Measurements from ENCODE around the gene CACHD1. TPM values are rescaled to one million over a fixed set of nuclear protein-coding genes. Genes with fewer than 3 reads are reported as not detected.

The CACHD1 gene
- total RNA-seq, 1 experiment from 2014 or later = 16.6 TPM

DNA sequence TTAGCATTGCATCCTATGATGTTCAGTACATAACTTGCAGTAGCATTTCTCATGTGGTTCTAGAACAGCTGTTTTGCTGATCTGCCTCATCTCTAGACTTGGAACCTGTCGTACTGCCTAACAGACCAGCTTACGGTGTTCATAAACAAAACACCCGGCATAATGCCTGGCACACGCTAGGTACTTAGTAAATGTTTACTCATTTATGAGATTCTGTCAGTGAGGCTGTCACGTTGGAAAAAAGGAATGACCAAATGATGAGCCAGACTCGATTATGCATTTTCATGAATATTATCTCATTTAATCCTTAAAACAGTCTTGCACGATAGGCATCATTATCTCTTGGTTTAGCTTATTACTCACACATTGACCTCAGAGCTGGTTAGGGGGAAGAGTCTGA is 46.4 kb downstream of the CACHD1 start:
- no TSS peak for BruUV-seq (replicated peaks)
- DNase-seq = no peak
- Mint-ChIP-seq H3K27ac (ENCODE audit: unreplicated experiment) (no peak overlapping the region), H3K27me3 (ENCODE audit: insufficient read depth, unreplicated experiment) (no peaks in the 10 kb centered on the region), H3K4me1 (ENCODE audit: low read depth, unreplicated experiment) (peaks cover 8% of the 10 kb centered on the region), H3K4me3 (ENCODE audit: unreplicated experiment) (no peak overlapping the region), H3K9me3 (ENCODE audit: unreplicated experiment) (no peaks in the 10 kb centered on the region), H3K36me3 (ENCODE audit: insufficient read depth, unreplicated experiment) (no peaks in the 10 kb centered on the region)
- peaks cover 29% of the 10 kb centered on the region for H3K4me1 ChIP-seq
- H3K9me3 ChIP-seq = no peaks in the 10 kb centered on the region
- ChIA-PET CTCF (no interaction called here), POLR2A (no interaction called here)
- H3K4me3 ChIP-seq (ENCODE audit: low read depth, low read length) = no peak overlapping the region
- TF ChIP-seq, protein P1, sequence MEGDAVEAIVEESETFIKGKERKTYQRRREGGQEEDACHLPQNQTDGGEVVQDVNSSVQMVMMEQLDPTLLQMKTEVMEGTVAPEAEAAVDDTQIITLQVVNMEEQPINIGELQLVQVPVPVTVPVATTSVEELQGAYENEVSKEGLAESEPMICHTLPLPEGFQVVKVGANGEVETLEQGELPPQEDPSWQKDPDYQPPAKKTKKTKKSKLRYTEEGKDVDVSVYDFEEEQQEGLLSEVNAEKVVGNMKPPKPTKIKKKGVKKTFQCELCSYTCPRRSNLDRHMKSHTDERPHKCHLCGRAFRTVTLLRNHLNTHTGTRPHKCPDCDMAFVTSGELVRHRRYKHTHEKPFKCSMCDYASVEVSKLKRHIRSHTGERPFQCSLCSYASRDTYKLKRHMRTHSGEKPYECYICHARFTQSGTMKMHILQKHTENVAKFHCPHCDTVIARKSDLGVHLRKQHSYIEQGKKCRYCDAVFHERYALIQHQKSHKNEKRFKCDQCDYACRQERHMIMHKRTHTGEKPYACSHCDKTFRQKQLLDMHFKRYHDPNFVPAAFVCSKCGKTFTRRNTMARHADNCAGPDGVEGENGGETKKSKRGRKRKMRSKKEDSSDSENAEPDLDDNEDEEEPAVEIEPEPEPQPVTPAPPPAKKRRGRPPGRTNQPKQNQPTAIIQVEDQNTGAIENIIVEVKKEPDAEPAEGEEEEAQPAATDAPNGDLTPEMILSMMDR (IDR thresholded peaks at IDR 0.05; ENCODE audit: insufficient read depth in 1 of 2, low read depth in 1 of 2, low read length in 1 of 2, severe bottlenecking in 1 of 2, unreplicated experiment in 1 of 2) = no peak
- intact Hi-C loops (cut with micrococcal nuclease; ENCODE audit: unreplicated experiment) = no loop called here
- no peaks in the 10 kb centered on the region; the same call in 1 of the 2 replicates for H3K36me3 ChIP-seq (ENCODE audit: control insufficient read depth, insufficient read depth, low read length)
- no peaks in the 10 kb centered on the region for H3K27me3 ChIP-seq (replicated peaks; ENCODE audit: control insufficient read depth, insufficient read depth, low read length)

DNA sequence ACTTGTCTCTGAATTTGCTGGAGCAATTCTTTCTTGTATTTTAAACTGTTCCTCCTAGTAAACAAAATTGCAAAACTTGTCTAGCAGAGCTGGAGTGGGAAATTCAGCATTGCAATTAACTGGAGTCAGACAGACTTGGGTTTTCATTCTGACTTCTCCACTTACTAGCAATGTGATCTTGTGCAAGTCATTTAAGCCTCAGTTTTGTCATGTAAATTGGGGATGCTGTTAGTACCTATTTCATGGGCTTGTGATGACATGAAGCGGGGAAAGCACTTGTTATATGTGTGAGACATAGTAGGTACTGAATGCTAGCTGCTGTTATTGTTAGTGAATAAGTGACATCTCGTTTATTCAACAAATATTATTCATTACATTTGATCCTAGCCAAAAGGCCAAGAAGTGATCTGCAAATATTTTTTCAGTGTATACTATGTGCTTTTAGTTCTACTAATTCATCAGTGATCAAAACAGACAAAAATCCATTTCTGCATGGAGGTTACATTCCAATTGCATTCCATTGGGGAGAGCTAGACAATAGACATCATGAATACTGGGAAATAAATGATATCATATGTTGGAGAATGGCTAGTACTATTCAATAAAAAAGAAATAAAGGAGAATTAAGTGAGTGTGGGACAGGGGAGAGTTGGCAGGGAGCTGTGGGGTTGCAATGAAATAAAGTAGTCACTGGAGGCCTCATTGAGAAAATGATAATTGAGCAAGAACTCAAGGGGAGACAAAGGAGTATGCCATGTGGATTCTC is 47.1 kb downstream of the CACHD1 start:
- no peaks in the 10 kb centered on the region for H3K27me3 Mint-ChIP-seq (ENCODE audit: insufficient read depth, unreplicated experiment)
- peaks cover 8% of the 10 kb centered on the region for H3K4me1 Mint-ChIP-seq (ENCODE audit: low read depth, unreplicated experiment)
- peaks cover 29% of the 10 kb centered on the region for H3K4me1 ChIP-seq
- no peaks in the 10 kb centered on the region for H3K27me3 ChIP-seq (replicated peaks; ENCODE audit: control insufficient read depth, insufficient read depth, low read length)
- no TSS peak for BruUV-seq (replicated peaks)
- H3K9me3 ChIP-seq = no peaks in the 10 kb centered on the region
- POLR2A ChIA-PET = no interaction called here
- H3K27ac Mint-ChIP-seq (ENCODE audit: unreplicated experiment) = peak overlapping the region; percentile 26
- TF ChIP-seq, protein P1 (IDR thresholded peaks at IDR 0.05; ENCODE audit: insufficient read depth in 1 of 2, low read depth in 1 of 2, low read length in 1 of 2, severe bottlenecking in 1 of 2, unreplicated experiment in 1 of 2) = no peak
- no peak for DNase-seq
- no peaks in the 10 kb centered on the region for H3K9me3 Mint-ChIP-seq (ENCODE audit: unreplicated experiment)
- CTCF ChIA-PET = no interaction called here
- H3K36me3 ChIP-seq (ENCODE audit: control insufficient read depth, insufficient read depth, low read length) = no peaks in the 10 kb centered on the region
- no peak overlapping the region for H3K4me3 Mint-ChIP-seq (ENCODE audit: unreplicated experiment)
- H3K36me3 Mint-ChIP-seq (ENCODE audit: insufficient read depth, unreplicated experiment) = no peaks in the 10 kb centered on the region
- intact Hi-C loops (cut with micrococcal nuclease; ENCODE audit: unreplicated experiment) = no loop called here
- H3K4me3 ChIP-seq (ENCODE audit: low read depth, low read length) = no peak overlapping the region

DNA sequence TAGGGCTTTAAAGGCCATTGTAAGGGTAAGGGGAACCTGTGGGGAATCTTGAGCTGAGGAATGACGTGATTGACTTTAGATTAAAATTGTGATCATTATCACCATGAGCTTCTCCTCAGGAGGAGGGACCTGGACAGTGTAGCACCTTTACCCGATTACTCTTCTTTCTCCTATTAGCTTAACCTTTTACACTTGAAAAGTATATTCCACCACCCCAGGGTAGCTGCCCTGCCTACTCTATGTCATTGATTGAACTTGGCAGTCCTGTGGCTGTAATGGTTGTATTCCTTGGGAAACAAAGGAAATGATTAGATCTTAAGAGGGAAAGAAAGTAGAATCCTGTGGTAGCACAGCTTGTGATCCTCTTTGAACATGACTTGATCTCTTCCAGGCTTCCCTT is 47.7 kb downstream of the CACHD1 start:
- DNase-seq = no peak
- Mint-ChIP-seq H3K27me3 (ENCODE audit: insufficient read depth, unreplicated experiment) (no peaks in the 10 kb centered on the region), H3K27ac (ENCODE audit: unreplicated experiment) (peak overlapping the region; percentile 26), H3K36me3 (ENCODE audit: insufficient read depth, unreplicated experiment) (no peaks in the 10 kb centered on the region), H3K9me3 (ENCODE audit: unreplicated experiment) (no peaks in the 10 kb centered on the region), H3K4me1 (ENCODE audit: low read depth, unreplicated experiment) (peaks cover 8% of the 10 kb centered on the region), H3K4me3 (ENCODE audit: unreplicated experiment) (no peak overlapping the region)
- TF ChIP-seq, protein P1 (IDR thresholded peaks at IDR 0.05; ENCODE audit: insufficient read depth in 1 of 2, low read depth in 1 of 2, low read length in 1 of 2, severe bottlenecking in 1 of 2, unreplicated experiment in 1 of 2) = no peak
- ChIA-PET CTCF (no interaction called here), POLR2A (no interaction called here)
- Histone ChIP-seq H3K4me3 (ENCODE audit: low read depth, low read length) (no peak overlapping the region), H3K36me3 (ENCODE audit: control insufficient read depth, insufficient read depth, low read length) (no peaks in the 10 kb centered on the region), H3K4me1 (peaks cover 29% of the 10 kb centered on the region), H3K27me3 (replicated peaks; ENCODE audit: control insufficient read depth, insufficient read depth, low read length) (no peaks in the 10 kb centered on the region), H3K9me3 (no peaks in the 10 kb centered on the region)
- intact Hi-C loops (cut with micrococcal nuclease; ENCODE audit: unreplicated experiment) = no loop called here
- no TSS peak for BruUV-seq (replicated peaks)
